Stimulated activated CD4-positive, alpha-beta T cell treated with anti-CD3 and anti-CD28 coated beads, Interleukin-1b, Interleukin-23, amount 100 ng/mL, for 1 hour (primary cell): Measurements from ENCODE around the gene CBFA2T3.
"Not testable (repeated sequence)": the region's sequence is repeated elsewhere in the genome, so short reads cannot be mapped to it uniquely, and the experiment has no call there.

ENCODE experiments used
- DNase-seq, 2 donors: peaks; one replicate each; pipeline ENCODE4 v3.0.0-alpha.2; 2020; ENCODE audit warnings: low read depth in 2 of 2

The CBFA2T3 gene

GRCh38 chr16:88891083-88891482 lies 85.9 kb downstream of the CBFA2T3 start:
- no peak for DNase-seq

DNA sequence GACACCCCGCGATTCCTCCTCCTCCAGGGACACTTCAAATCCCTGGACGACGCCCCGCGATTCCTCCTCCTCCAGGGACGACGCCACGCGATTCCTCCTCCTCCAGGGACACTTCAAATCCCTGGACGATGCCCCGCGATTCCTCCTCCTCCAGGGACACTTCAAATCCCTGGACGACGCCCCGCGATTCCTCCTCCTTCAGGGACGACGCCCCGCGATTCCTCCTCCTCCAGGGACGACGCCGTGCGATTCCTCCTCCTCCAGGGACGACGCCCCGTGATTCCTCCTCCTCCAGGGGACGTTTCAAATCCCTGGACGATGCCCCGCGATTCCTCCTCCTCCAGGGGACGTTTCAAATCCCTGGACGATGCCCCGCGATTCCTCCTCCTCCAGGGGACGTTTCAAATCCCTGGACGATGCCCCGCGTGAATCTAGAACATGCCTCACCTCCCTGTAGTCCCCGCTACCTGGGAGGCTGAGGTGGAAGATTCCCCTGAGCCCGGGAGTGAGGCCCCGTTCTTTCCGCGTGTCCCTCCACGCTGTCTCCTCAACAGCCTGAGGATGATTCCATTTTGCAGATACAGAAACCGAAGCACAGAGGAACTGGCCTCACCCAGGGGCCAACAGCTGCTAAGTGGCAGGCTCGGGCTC lies 87.2 kb downstream of the CBFA2T3 start:
- DNase-seq, result not testable (repeated sequence)

DNA sequence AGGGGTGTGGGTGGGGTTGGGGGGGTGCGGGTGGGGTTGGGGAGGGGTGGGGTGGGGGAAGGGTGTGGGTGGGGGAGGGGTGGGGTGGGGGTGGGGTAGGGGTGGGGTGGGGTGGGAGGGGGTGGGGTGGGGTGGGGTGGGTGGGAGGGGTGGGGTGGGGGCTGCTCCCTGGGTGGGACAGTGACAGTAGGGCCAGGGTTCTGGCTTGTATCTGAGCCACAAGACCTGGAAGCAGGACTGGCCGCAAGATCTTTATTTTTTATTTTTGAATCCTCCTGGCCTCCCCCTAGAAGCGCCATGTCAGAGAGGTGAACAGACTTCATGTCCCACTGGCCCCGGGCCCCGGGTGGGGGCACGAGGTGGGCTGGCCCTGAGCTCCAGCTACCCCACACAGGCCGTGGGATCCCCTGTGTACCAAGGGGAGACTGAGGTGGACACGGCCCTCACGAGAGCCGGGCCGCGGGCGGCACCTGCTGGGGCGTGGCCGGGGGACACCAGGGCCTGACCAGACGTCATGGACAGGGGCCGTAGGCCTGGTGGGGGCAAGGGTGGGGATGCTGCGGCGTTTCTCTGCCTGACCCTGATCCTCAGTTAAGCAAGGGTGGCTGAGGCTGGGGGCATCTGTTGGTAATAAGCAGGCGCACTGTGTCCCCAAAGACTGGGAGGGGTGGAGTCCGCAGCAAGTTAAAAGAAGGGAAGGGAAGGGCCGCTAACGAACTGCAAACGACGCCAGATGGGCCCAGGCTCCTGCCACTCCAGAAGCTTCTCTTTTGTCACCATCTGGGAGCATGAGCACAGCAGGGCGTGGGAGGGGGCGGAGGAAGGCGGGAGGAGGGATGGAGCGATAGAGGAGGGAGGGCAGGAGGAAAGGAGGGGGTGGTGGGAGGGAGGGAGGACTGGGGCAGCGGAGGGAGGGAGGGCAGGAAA lies 88.3 kb downstream of the CBFA2T3 start:
- no peak for DNase-seq

GRCh38 chr16:88888057-88888456 lies 89.0 kb downstream of the CBFA2T3 start:
- no peak for DNase-seq

DNA sequence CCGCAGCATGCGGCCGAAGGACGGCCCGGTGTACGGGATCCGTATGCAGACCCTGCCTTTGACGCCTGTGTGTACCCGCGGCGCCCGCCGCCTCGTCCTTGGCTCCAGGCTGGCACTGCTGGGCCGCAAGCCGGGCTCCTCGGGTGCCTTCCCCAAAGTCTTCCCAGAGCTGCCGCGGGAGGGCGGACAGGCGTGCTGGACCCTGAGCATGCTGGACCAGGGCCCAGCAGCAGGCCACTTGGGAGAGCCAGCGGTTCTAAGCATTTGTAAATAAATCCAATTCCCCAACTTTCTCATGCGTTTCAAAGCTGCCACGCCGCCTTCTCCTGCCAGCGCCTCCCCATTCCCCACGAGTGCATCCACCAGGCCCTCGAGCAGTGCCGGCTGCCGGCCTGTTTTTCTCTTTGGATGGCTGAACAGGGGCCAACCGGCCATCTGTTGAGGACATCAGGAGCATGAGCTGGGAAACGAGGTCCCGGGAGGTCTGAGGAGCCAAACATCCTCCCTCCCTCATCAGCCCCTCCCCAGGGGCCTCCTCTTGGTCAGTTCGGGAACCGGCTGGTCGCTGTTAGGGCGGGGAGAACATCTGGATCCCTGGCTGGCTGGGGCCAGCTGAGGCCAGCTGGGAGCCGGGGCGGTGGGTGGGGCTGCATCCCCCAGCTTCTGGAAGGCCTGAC lies 90.0 kb downstream of the CBFA2T3 start:
- DNase-seq, result no peak

DNA sequence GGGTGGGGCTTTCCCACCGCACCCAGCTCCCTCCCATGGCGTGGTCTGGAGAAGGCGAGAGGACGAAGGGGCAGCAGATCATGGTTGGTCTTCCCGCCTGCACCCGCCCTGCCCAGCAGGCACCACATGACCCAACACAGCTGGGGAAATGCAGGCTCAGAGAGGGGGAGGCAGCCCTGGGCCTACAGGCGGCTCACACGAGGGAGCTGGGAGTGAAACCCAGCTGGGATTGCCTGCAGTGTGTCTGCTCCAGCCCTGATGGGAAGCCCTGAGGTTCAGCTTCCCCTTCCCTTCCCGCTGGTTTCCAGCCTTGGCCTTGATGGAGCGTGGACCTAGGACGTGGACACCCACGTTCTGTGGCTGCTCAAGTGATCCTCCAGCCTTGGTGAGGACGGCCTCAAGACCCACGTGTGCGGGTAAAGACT lies 90.6 kb downstream of the CBFA2T3 start:
- no peak for DNase-seq

DNA sequence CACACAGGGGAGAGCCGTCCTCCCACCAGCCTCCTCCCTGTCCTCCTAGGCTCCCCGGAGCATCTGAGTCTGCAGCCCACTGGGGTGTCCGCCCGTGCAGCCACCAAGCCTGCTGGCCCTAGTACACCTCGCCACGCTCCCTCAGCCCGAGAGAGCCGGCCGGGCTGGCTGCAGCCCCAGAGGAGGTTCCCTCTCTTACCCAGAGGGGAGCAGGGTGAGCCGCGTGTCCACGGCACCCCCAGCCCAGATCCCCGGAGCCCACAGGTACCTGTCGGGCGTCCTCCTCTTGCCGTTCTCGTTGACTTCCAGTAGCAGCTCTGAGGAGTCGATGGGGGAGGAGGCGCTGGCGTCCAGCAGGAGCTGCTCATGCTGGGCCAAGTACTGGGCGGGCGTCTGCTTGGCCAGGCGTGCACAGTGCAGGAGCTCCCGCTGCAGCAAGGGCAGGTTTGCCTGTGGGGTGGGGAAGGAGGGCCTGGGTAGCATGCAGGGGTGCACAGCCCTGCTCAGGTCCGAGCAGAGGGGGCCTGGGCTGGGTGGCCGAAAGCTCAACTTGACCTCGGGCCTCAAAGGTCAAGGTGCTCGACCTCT lies 91.2 kb downstream of the CBFA2T3 start:
- no peak for DNase-seq

DNA sequence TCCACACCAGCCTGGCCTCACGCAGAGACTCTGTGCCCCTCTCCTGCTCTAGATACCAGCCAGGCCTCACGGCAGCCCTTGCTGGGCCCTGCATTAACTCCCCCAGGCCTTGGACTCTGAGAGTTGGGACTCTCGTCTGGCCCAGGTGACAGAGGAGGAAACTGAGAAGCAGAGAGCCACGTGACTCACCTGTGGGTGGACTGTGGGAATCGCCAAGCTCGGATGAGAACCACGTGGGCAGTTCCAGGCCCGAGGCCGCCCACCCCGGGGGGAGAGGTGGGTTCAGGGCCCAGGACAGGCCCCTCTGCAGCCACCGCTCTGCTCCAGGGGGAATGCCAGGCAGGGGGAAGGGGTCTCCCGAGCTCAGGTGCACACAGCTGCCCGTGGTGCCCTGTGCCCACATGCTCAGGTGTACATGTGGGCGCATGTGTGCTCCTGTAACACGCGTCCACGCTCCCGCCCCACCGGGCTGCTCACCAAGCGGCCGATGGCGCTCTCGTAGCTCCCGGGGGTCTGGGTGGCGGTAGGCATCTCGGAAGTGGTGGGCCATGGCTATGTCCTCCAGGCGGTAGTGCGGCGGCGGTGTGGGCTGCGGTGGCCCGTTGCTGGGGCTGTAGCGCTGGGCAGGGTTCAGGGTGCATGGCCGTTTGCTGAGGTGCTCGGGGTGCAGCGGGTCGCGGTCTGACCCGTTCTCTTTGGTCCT lies 92.3 kb downstream of the CBFA2T3 start:
- no peak for DNase-seq

- no peak for DNase-seq
These were observed 93.1 kb downstream of the CBFA2T3 start for GRCh38 chr16:88883946-88884345.

GRCh38 chr16:88883117-88883895 lies 93.7 kb downstream of the CBFA2T3 start:
- no peak for DNase-seq

GRCh38 chr16:88882358-88883030 lies 94.5 kb downstream of the CBFA2T3 start:
- DNase-seq, result no peak

DNA sequence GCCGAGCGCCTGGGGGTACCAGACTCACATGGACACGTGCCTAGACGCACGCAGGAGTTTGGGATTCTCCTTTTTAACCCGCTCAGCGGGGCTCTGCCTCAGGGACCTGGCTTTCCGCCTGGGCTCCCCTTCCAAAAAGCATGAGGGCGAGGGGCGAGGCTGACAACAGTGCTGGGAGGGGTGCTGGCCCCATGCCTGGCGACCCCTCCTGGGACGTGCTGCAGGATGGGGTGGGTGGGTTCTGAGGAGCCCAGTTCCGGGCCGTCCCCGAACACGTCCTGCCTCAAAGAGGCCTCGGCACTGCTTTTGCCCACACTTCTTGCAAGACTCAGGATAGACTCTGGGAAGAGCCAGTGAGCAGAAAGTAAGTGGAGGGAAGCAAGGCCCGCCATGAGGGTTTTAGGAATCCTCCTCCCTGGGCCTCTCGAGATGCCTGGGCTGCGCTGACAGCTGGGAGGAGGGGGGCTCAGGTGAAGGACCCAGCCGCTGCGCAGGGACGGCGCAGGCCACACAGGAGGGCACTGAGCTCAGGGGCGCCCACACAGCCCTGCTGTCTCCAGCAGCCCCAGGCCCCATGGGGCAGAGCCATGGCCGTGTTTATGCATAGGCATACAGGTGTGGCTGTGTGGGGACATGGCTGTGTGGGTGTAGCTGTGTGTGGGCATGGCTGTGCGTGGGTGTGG lies 95.2 kb downstream of the CBFA2T3 start:
- DNase-seq, result no peak

DNA sequence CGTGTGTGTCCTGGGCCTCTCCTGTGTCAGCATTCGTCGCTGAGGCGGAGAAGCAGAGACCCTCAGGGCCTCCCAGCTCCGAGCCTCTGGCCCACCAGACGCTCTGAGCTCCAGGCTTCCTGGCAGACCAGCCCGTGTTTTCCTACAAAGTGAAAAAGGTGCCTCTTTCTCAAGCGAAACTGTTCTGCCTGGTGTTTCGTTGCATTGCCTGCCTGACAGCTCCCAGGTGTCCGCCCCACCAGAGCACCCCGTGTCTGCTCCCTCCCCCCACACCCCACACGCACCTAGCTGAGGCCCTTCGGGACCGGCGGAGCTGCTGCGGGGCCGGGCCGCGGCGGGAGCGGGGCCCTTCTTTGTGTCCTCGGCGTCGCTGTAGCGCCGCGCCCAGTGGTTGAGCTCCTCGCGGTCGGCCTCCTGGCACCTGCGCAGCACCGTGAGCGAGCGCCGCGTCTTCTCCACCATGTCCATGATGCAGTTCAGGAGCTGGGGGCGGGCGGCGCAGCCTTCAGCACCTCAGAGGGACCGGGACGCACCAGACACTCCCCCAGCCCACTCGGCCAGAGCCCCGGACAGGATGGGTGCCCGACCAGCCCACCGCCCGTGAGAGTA lies 95.9 kb downstream of the CBFA2T3 start:
- DNase-seq, result no peak

DNA sequence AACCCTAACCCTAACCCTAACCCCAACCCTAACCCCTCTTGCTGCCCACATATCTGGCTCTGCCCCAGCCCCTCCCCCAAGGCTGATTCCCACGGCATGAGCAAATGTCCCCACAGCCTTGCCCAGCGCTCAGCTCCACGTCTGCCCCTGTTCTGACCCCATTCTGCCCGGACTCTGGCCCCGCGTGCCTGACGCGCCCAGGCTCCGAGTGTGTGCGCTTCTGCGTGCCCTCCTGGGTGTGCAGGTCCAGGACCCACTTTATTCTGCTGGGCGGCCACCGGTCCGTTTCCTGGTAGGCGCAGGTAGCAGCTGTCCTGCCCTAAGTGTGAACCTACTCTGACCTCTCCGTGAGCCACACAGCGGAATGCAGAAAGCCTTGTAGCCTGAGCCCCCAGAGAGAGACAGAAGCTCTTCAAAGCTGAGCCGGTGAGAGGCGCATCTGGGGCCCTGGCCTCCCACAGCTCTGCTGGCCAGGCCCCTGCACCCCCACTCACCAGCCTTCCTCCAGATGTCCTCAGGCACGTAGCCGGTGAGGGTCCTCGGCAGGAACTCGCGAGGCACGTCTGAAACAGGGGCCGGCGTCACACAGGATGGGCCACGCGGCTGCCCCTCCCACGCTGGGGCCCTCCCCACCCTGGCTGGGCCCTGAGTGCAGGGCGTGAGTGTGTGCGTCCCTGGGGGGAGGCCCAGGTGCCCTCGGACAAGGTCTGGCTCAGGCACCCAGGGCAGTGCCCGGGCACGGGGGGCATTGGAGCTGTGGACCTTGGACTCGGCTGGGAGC lies 96.6 kb downstream of the CBFA2T3 start:
- no peak for DNase-seq

DNA sequence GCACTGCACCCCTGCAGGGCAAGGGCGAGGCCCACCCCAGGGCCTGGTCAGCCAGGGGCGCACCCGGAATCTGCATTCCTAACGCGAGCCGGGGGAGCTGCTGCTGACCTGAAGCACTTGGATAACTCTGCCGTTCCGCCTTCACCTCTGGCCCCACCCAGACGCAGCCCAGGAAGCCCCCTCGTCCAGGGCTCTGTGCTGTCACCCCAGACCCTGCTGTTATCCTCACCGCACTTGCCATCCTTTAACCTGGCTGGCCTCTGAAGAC lies 97.3 kb downstream of the CBFA2T3 start:
- no peak for DNase-seq

DNA sequence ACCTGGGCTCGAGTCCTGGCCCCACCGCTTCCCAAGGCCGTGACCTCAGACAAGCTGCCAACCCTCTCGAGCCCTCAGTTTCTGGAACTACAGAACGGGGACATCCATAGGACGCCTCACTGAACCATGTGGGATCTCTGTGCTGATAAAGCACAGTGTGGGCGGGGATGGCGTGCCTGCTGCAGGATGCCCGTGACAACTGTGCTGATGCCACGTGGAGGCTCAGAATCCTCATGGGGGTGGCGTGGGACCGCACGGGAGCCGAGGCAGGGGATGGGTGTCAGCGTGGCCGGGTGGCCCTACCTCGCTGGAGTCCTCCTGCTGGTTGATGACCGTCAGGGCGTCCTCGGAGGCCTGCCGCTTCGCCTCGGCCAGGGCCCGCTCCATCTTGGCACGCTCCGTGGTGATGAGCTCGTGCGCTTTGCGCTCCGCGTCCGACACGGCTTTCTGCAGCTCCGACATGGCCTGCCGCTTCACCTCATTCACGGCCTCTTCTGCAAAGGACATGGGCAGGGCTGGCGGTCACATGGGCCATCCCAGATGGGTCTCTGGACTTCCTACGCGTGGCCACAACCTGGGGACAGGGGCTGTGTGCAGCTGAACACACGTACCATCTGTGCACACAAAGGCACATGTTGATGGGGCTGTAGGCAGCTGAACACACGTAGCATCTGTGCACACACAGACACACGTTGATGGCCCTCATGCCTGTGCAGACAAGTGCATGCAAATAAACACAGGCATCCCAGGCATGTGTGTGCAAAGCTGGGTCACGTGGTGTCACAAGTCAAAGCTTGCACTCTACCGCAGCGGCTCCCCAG lies 97.8 kb downstream of the CBFA2T3 start:
- no peak for DNase-seq

- DNase-seq, result no peak
These were observed 98.7 kb downstream of the CBFA2T3 start for GRCh38 chr16:88878356-88878755.
